GM23248 (cell line): ENCODE results near the gene ERVW-1. TPM values are rescaled to one million over a fixed set of nuclear protein-coding genes. Genes with fewer than 3 reads are reported as not detected.
"Not testable (repeated sequence)": the region's sequence is repeated elsewhere in the genome, so short reads cannot be mapped to it uniquely, and the experiment has no call there.

Source experiments
- DNase-seq: peaks from one replicate; pipeline ENCODE4 v3.0.0-alpha.2; 2015
- H2AFZ ChIP-seq: fragments of 200-600 bp; sonication (generic); 2 replicates; pipeline ENCODE4 v1.6.1; 2016; ENCODE audit warnings: antibody characterized with exemption
- H3F3A ChIP-seq: fragments of 200-600 bp; sonication (generic); 2 replicates; pipeline ENCODE4 v1.6.1; 2016; ENCODE audit warnings: mild to moderate bottlenecking, antibody characterized with exemption, mixed run types; ENCODE audit not compliant: insufficient read depth
- H3K27ac ChIP-seq: fragments of 200-600 bp; sonication (generic); 2 replicates; pipeline ENCODE4 v1.5.1; 2016; ENCODE audit warnings: mild to moderate bottlenecking
- H3K27me3 ChIP-seq: fragments of 200-600 bp; sonication (generic); replicated peaks from 2 replicates; pipeline ENCODE4 v1.6.1; 2016; ENCODE audit warnings: mild to moderate bottlenecking; ENCODE audit not compliant: insufficient read depth
- H3K36me3 ChIP-seq: fragments of 200-600 bp; sonication (generic); 2 replicates; pipeline ENCODE4 v1.6.1; 2016; ENCODE audit warnings: low read depth, mild to moderate bottlenecking
- H3K4me1 ChIP-seq: fragments of 200-600 bp; sonication (generic); 2 replicates; pipeline ENCODE4 v1.6.1; 2016; ENCODE audit warnings: mild to moderate bottlenecking; ENCODE audit not compliant: insufficient read depth
- H3K4me2 ChIP-seq: fragments of 200-600 bp; sonication (generic); one replicate; pipeline ENCODE4 v1.6.1; 2016; ENCODE audit warnings: mild to moderate bottlenecking; ENCODE audit not compliant: unreplicated experiment
- H3K4me3 ChIP-seq: fragments of 200-600 bp; sonication (generic); 2 replicates; pipeline ENCODE4 v1.5.1; 2016; ENCODE audit warnings: mild to moderate bottlenecking
- H3K79me2 ChIP-seq: fragments of 200-600 bp; sonication (generic); 2 replicates; pipeline ENCODE4 v1.6.1; 2016; ENCODE audit warnings: mild to moderate bottlenecking; ENCODE audit not compliant: insufficient read depth
- H3K9ac ChIP-seq: fragments of 200-600 bp; sonication (generic); 2 replicates; pipeline ENCODE4 v1.6.1; 2016; ENCODE audit warnings: mild to moderate bottlenecking
- H3K9me2 ChIP-seq: fragments of 200-600 bp; sonication (generic); 2 replicates; pipeline ENCODE4 v1.6.1; 2016; ENCODE audit warnings: mixed run types, mild to moderate bottlenecking, moderate library complexity; ENCODE audit not compliant: insufficient read depth
- H3K9me3 ChIP-seq: fragments of 200-600 bp; sonication (generic); one replicate; pipeline ENCODE4 v1.6.1; 2017; ENCODE audit warnings: low read depth
- H4K20me1 ChIP-seq: fragments of 200-600 bp; sonication (generic); 2 replicates; pipeline ENCODE4 v1.6.0; 2016; ENCODE audit not compliant: insufficient read depth
- EZH2 ChIP-seq: fragments of 200-600 bp; sonication (generic); IDR thresholded peaks from 2 replicates; pipeline ENCODE4 v1.6.1; 2018; ENCODE audit warnings: antibody characterized with exemption, mild to moderate bottlenecking; ENCODE audit not compliant: insufficient read depth, poor library complexity, severe bottlenecking
- EZH2phosphoT487 ChIP-seq: fragments of 200-600 bp; sonication (generic); IDR thresholded peaks from 2 replicates; pipeline ENCODE4 v1.6.1; 2018; ENCODE audit warnings: antibody characterized with exemption, moderate library complexity, mild to moderate bottlenecking, low read depth; ENCODE audit not compliant: insufficient read depth
- WGBS, 2 experiments: methylation state at CpG; one replicate each; pipeline ENCODE4 v1.1.6; 2015 to 2017; ENCODE audit warnings: low lambda C conversion rate in 2 of 2, low coverage in 1 of 2; ENCODE audit errors: missing lambda C conversion rate in 2 of 2; 5-methylcytosine and 5-hydroxymethylcytosine counted together
- in situ Hi-C: fragments of 300-500 bp; cut with MboI; formaldehyde crosslinking; loops from 2 replicates; pipeline ENCODE4 v1.15.0; 2020
- polyA plus RNA-seq: library from polyadenylated mRNA; unstranded; fragments of >200 nt; fragmentation: Nextera tagmentation; extraction: Ambion mirVana; gene quantifications from 2 replicates; pipeline ENCODE4 v1.2.1, GENCODE V29; 2016
- total RNA-seq: library from RNA; depleted of rRNA; stranded (reverse); fragments of >200 nt; shearing (Covaris generic); gene quantifications from 2 replicates; pipeline ENCODE4 v1.2.3, GENCODE V29; 2014

Gene ERVW-1
- total and polyA plus RNA-seq, 2 experiments from 2014 or later: not detected

- peaks cover 21% of the 10 kb centered on the region; the same call in 1 of the 2 replicates for H3K36me3 ChIP-seq
- H3K4me1 ChIP-seq: 0 out of 2 replicates have a peak, but pooled peaks cover 6% of the 10 kb centered on the region
- peak overlapping the region; percentile 87 for H3K9ac ChIP-seq
- no peaks in the 10 kb centered on the region for H3K9me3 ChIP-seq
- TF ChIP-seq EZH2 (no peak), EZH2phosphoT487 (no peak)
- H3K79me2 ChIP-seq: peaks cover 29% of the 10 kb centered on the region
- no peaks in the 10 kb centered on the region for H4K20me1 ChIP-seq
- 0 out of 2 replicates have a peak, but pooled peaks cover 2% of the 10 kb centered on the region for H3F3A ChIP-seq
- DNase-seq: peak; percentile 81
- no peaks in the 10 kb centered on the region for H3K9me2 ChIP-seq
- H2AFZ ChIP-seq: peak overlapping the region; percentile 84
- H3K27ac ChIP-seq: peak overlapping the region; percentile 60
- in situ Hi-C loops: no loop called here
- WGBS, 2 experiments: 0 to 1% methylated on average over 11 of the region's 11 CpGs
- H3K4me3 ChIP-seq: peak overlapping the region; percentile 85
- H3K27me3 ChIP-seq: no peaks in the 10 kb centered on the region
- H3K4me2 ChIP-seq: peak overlapping the region; percentile 82
Observed at GRCh38 chr7:92448205-92448747, 29.5 kb downstream of the ERVW-1 start.

GRCh38 chr7:92447345-92448204 lies 30.2 kb downstream of the ERVW-1 start, which contains the start of gene GATAD1:
Gene GATAD1 (plus strand): TSS chr7:92447482. CDS start chr7:92447730, 248 bp downstream.
- 1% methylated on average over 44 to 75 of the region's 87 CpGs for WGBS, 2 experiments
- peak; percentile 96 for DNase-seq
- no peaks in the 10 kb centered on the region for H3K9me2 ChIP-seq
- H3K4me1 ChIP-seq: 0 out of 2 replicates have a peak, but pooled peaks cover 6% of the 10 kb centered on the region
- peaks cover 21% of the 10 kb centered on the region; the same call in 1 of the 2 replicates for H3K36me3 ChIP-seq
- in situ Hi-C loops: no loop called here
- TF ChIP-seq EZH2 (no peak), EZH2phosphoT487 (no peak)
- no peaks in the 10 kb centered on the region for H3K9me3 ChIP-seq
- H3K4me2 ChIP-seq: peak within 1 kb of the TSS; percentile 82
- no peaks in the 10 kb centered on the region for H3F3A ChIP-seq
- peak within 1 kb of the TSS; percentile 87 for H3K9ac ChIP-seq
- no peaks in the 10 kb centered on the region for H3K27me3 ChIP-seq
- H4K20me1 ChIP-seq: no peaks in the 10 kb centered on the region
- peak within 1 kb of the TSS; percentile 85 for H3K4me3 ChIP-seq
- H3K79me2 ChIP-seq: peaks cover 29% of the 10 kb centered on the region
- H3K27ac ChIP-seq: peak within 1 kb of the TSS; percentile 60
- peak within 1 kb of the TSS; percentile 84 for H2AFZ ChIP-seq

GRCh38 chr7:92446869-92447344 lies 30.8 kb downstream of the ERVW-1 start:
- Histone ChIP-seq H3K4me2 (no peak overlapping the region), H3K36me3 (peaks cover 21% of the 10 kb centered on the region; the same call in 1 of the 2 replicates), H3K27me3 (no peaks in the 10 kb centered on the region), H3K9ac (peak overlapping the region; percentile 36; the same call in 1 of the 2 replicates), H3K9me2 (no peaks in the 10 kb centered on the region), H3K9me3 (no peaks in the 10 kb centered on the region), H3K4me3 (peak overlapping the region; percentile 85; the same call in 1 of the 2 replicates), H2AFZ (peak overlapping the region; percentile 84), H4K20me1 (no peaks in the 10 kb centered on the region), H3F3A (no peaks in the 10 kb centered on the region), H3K27ac (no peak overlapping the region), H3K79me2 (peaks cover 29% of the 10 kb centered on the region), H3K4me1 (0 out of 2 replicates have a peak, but pooled peaks cover 6% of the 10 kb centered on the region)
- in situ Hi-C loops: no loop called here
- 47% methylated on average over 19 to 21 of the region's 21 CpGs for WGBS, 2 experiments
- no peak for DNase-seq
- TF ChIP-seq EZH2phosphoT487 (no peak), EZH2 (no peak)

GRCh38 chr7:92442720-92443119 lies 35.0 kb downstream of the ERVW-1 start:
- H3K4me3 ChIP-seq, in situ Hi-C loops, H3K27ac ChIP-seq, H3K9me2 ChIP-seq, H4K20me1 ChIP-seq, H3K4me2 ChIP-seq, H2AFZ ChIP-seq, H3K27me3 ChIP-seq, H3K9ac ChIP-seq, DNase-seq, H3K36me3 ChIP-seq, H3K9me3 ChIP-seq, H3K4me1 ChIP-seq, H3F3A ChIP-seq, H3K79me2 ChIP-seq: not testable (repeated sequence)
- WGBS, 2 experiments: 46 to 53% methylated on average over 2 of the region's 2 CpGs
